Upper lobe of right lung (tissue), 1 donor: ENCODE measurements around the gene STK39. TPM values are rescaled to one million over a fixed set of nuclear protein-coding genes. Genes with fewer than 3 reads are reported as not detected.
"Not testable (repeated sequence)": the region's sequence is repeated elsewhere in the genome, so short reads cannot be mapped to it uniquely, and the experiment has no call there.

ENCODE experiments used
- ATAC-seq: fragments of 200-7000 bp; cut with Tn5 transposase; one replicate; pipeline ENCODE4 v1.9.1; 2020; ENCODE audit warnings: mild to moderate bottlenecking, moderate library complexity
- DNase-seq: peaks from one replicate; pipeline ENCODE4 v3.0.0-alpha.2; 2020
- H3K27ac ChIP-seq: fragments of 200-600 bp; one replicate; pipeline ENCODE4 v1.8.0; 2022
- H3K27me3 ChIP-seq: fragments of 200-600 bp; one replicate; pipeline ENCODE4 v1.8.0; 2022; ENCODE audit warnings: mild to moderate bottlenecking
- H3K36me3 ChIP-seq: fragments of 200-600 bp; one replicate; pipeline ENCODE4 v1.8.0; 2022
- H3K4me1 ChIP-seq: fragments of 200-600 bp; one replicate; pipeline ENCODE4 v1.8.0; 2022
- H3K4me3 ChIP-seq: fragments of 200-600 bp; one replicate; pipeline ENCODE4 v1.8.0; 2022; ENCODE audit warnings: mild to moderate bottlenecking
- H3K9me3 ChIP-seq: fragments of 200-600 bp; one replicate; pipeline ENCODE4 v1.8.0; 2022
- CTCF ChIP-seq: fragments of 200-600 bp; IDR thresholded peaks from one replicate; pipeline ENCODE4 v1.8.0; 2022; ENCODE audit warnings: antibody characterized with exemption
- intact Hi-C: fragments of 100-400 bp; cut with DNase I; formaldehyde crosslinking; loops from one replicate; pipeline ENCODE4 v1.11.0; 2022
- total RNA-seq: library from RNA; stranded (reverse); fragmentation: NEBNext Ultra II Directional; extraction: Animal tissue kit (Norgen Biotek cat#: 25700); gene quantifications from one replicate; pipeline ENCODE4 v1.2.1, GENCODE V29; 2021
- donor health status: DM: no; HTN: yes; CAD: no; lungs with severe emphysema.

Gene STK39
- total RNA-seq, 1 donor from 2014 or later, result 13.2 TPM

- ATAC-seq (no peak), DNase-seq (no peak)
- Histone ChIP-seq H3K9me3 (no peaks in the 10 kb centered on the region), H3K4me1 (no peaks in the 10 kb centered on the region), H3K27ac (no peak overlapping the region), H3K36me3 (peaks cover 15% of the 10 kb centered on the region), H3K27me3 (no peaks in the 10 kb centered on the region), H3K4me3 (no peak overlapping the region)
- TF ChIP-seq CTCF, result no peak
- intact Hi-C loops, result no loop called here
Observed at GRCh38 chr2:168127371-168127770, 120.0 kb downstream of the STK39 start.

- H3K9me3 ChIP-seq, H3K27ac ChIP-seq, H3K4me3 ChIP-seq, intact Hi-C loops, ATAC-seq, H3K4me1 ChIP-seq, H3K27me3 ChIP-seq, DNase-seq: not testable (repeated sequence)
- peaks cover 10% of the 10 kb centered on the region for H3K36me3 ChIP-seq
Observed at GRCh38 chr2:168122210-168122609, 125.2 kb downstream of the STK39 start.

- H3K27ac ChIP-seq, result no peak overlapping the region
- DNase-seq (no peak), ATAC-seq (no peak)
- H3K27me3 ChIP-seq, result no peaks in the 10 kb centered on the region
- TF ChIP-seq CTCF, result no peak
- peaks cover 7% of the 10 kb centered on the region for H3K4me1 ChIP-seq
- intact Hi-C loops, result no loop called here
- H3K4me3 ChIP-seq, result no peak overlapping the region
- no peaks in the 10 kb centered on the region for H3K9me3 ChIP-seq
- peaks cover 10% of the 10 kb centered on the region for H3K36me3 ChIP-seq
Observed at GRCh38 chr2:168120730-168121129, 126.7 kb downstream of the STK39 start.

GRCh38 chr2:168120310-168120709, 127.1 kb downstream of the STK39 start:
- no peaks in the 10 kb centered on the region for H3K27me3 ChIP-seq
- H3K27ac ChIP-seq, result no peak overlapping the region
- no peak overlapping the region for H3K4me3 ChIP-seq
- TF ChIP-seq CTCF, result no peak
- ATAC-seq (no peak), DNase-seq (no peak)
- peaks cover 7% of the 10 kb centered on the region for H3K4me1 ChIP-seq
- H3K36me3 ChIP-seq, result peaks cover 10% of the 10 kb centered on the region
- intact Hi-C loops, result no loop called here
- H3K9me3 ChIP-seq, result no peaks in the 10 kb centered on the region

- peak; percentile 62 for TF ChIP-seq CTCF
- ATAC-seq (peak; percentile 79), DNase-seq (no peak)
- H3K27me3 ChIP-seq, result no peaks in the 10 kb centered on the region
- H3K4me1 ChIP-seq, result peaks cover 7% of the 10 kb centered on the region
- H3K36me3 ChIP-seq, result peaks cover 10% of the 10 kb centered on the region
- H3K9me3 ChIP-seq, result no peaks in the 10 kb centered on the region
- H3K4me3 ChIP-seq, result no peak overlapping the region
- intact Hi-C loops, result no loop called here
- no peak overlapping the region for H3K27ac ChIP-seq
Observed at GRCh38 chr2:168119515-168120141, 127.8 kb downstream of the STK39 start.

- Histone ChIP-seq H3K4me3 (no peak overlapping the region), H3K9me3 (no peaks in the 10 kb centered on the region), H3K27ac (no peak overlapping the region), H3K4me1 (peaks cover 7% of the 10 kb centered on the region), H3K36me3 (peaks cover 10% of the 10 kb centered on the region), H3K27me3 (no peaks in the 10 kb centered on the region)
- DNase-seq, result no peak
- ATAC-seq, result peak; percentile 83
- intact Hi-C loops, result no loop called here
- peak; percentile 72 for TF ChIP-seq CTCF
Observed at GRCh38 chr2:168118733-168119514, 128.5 kb downstream of the STK39 start.
